ENCODE data around the gene TMA7. TPM values are rescaled to one million over a fixed set of nuclear protein-coding genes. Genes with fewer than 3 reads are reported as not detected.

Gene TMA7
- total and polyA plus RNA-seq, 4 donors: 75.2 to 241 (median 113) TPM

DNA sequence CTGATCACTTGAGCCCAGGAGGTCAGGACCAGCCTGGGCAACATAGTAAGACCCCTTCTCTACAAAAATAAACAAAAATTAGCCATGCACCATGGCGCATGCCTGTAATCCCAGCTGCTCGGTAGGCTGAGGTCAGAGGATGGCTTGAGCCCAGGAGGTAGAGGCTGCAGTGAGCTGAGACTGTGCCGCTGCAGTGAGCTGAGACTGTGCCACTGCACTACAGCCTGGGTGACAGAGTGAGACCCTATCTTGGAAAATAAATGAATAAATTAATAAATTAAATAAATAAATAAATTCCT is 53.1 kb downstream of the TMA7 start (continued):
- TF ChIP-seq FOXA1 (IDR thresholded peaks at IDR 0.05): no peak
- TF ChIP-seq RAD21 (IDR thresholded peaks at IDR 0.05): no peak
- TF ChIP-seq HNF4A (conservative IDR thresholded peaks at IDR 0.05): no peak
- TF ChIP-seq YY1 (IDR thresholded peaks at IDR 0.05): no peak
- TF ChIP-seq, protein P1, sequence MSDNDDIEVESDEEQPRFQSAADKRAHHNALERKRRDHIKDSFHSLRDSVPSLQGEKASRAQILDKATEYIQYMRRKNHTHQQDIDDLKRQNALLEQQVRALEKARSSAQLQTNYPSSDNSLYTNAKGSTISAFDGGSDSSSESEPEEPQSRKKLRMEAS (IDR thresholded peaks at IDR 0.05): no peak
- TF ChIP-seq GABPA (IDR thresholded peaks at IDR 0.05 in 1 of 2, conservative IDR thresholded peaks at IDR 0.05 in 1 of 2): no peak

Other genes with a start within 250 kb of the TMA7 start
- 1 to 10 TPM in 1 of 2 donors, under 1 TPM in 1; 0.25 to 3.2 TPM for gene CAMP, start 216.8 kb upstream of the TMA7 start, total RNA-seq
- gene CAMP, start 216.8 kb upstream of the TMA7 start, polyA plus RNA-seq: under 1 TPM in 1 of 2 donors, not detected in 1; 0.62 TPM
- gene ZNF589, start 199.2 kb upstream of the TMA7 start, total RNA-seq: 1 to 10 TPM; 2.1 to 3.3 TPM
- 1 to 10 TPM in 1 of 2 donors, under 1 TPM in 1; 0.49 to 1.0 TPM for gene ZNF589, start 199.2 kb upstream of the TMA7 start, polyA plus RNA-seq
- 10 to 100 TPM in 1 of 2 donors, 1 to 10 TPM in 1; 8.8 to 11.7 TPM for gene NME6, start 138.9 kb upstream of the TMA7 start, total RNA-seq
- 10 to 100 TPM; 10.6 to 13.4 TPM for gene NME6, start 138.9 kb upstream of the TMA7 start, polyA plus RNA-seq
- gene SPINK8, start 106.6 kb upstream of the TMA7 start, total RNA-seq: not detected
- gene SPINK8, start 106.6 kb upstream of the TMA7 start, polyA plus RNA-seq: not detected
- gene FBXW12, start 68.0 kb upstream of the TMA7 start, total RNA-seq: not detected
- not detected for gene FBXW12, start 68.0 kb upstream of the TMA7 start, polyA plus RNA-seq
- gene PLXNB1, start 10.2 kb upstream of the TMA7 start, total RNA-seq: 100 to 1,000 TPM in 1 of 2 donors, 10 to 100 TPM in 1; 90.0 to 204 TPM
- gene PLXNB1, start 10.2 kb upstream of the TMA7 start, polyA plus RNA-seq: 10 to 100 TPM; 38.1 to 55.7 TPM
- gene CCDC51, start 138 bp upstream of the TMA7 start, total RNA-seq: 10 to 100 TPM in 1 of 2 donors, 1 to 10 TPM in 1; 7.9 to 12.7 TPM
- 10 to 100 TPM in 1 of 2 donors, 1 to 10 TPM in 1; 9.2 to 13.7 TPM for gene CCDC51, start 138 bp upstream of the TMA7 start, polyA plus RNA-seq
- gene ATRIP, start 6.5 kb downstream of the TMA7 start, total RNA-seq: 1 to 10 TPM; 3.3 to 4.6 TPM
- 1 to 10 TPM; 1.7 to 2.5 TPM for gene ATRIP, start 6.5 kb downstream of the TMA7 start, polyA plus RNA-seq
- gene SHISA5, start 63.9 kb downstream of the TMA7 start, total RNA-seq: 10 to 100 TPM; 40.7 to 50.3 TPM
- 100 to 1,000 TPM; 101 to 104 TPM for gene SHISA5, start 63.9 kb downstream of the TMA7 start, polyA plus RNA-seq
- 1 to 10 TPM; 2.7 to 5.3 TPM for gene PFKFB4, start 116.5 kb downstream of the TMA7 start, total RNA-seq
- gene PFKFB4, start 116.5 kb downstream of the TMA7 start, polyA plus RNA-seq: under 1 TPM; 0.46 to 0.78 TPM
- gene UCN2, start 123.5 kb downstream of the TMA7 start, total RNA-seq: under 1 TPM in 1 of 2 donors, not detected in 1; 0.08 TPM
- gene UCN2, start 123.5 kb downstream of the TMA7 start, polyA plus RNA-seq: not detected
- under 1 TPM; 0.37 to 0.84 TPM for gene COL7A1, start 155.1 kb downstream of the TMA7 start, total RNA-seq
- under 1 TPM; 0.24 to 0.43 TPM for gene COL7A1, start 155.1 kb downstream of the TMA7 start, polyA plus RNA-seq
- 100 to 1,000 TPM; 153 to 373 TPM for gene UQCRC1, start 169.4 kb downstream of the TMA7 start, total RNA-seq
- 100 to 1,000 TPM; 275 to 304 TPM for gene UQCRC1, start 169.4 kb downstream of the TMA7 start, polyA plus RNA-seq
- gene TMEM89, start 181.5 kb downstream of the TMA7 start, total RNA-seq: not detected
- gene TMEM89, start 181.5 kb downstream of the TMA7 start, polyA plus RNA-seq: not detected
- gene SLC26A6, start 195.2 kb downstream of the TMA7 start, total RNA-seq: 10 to 100 TPM in 1 of 2 donors, 1 to 10 TPM in 1; 7.5 to 13.1 TPM
- gene SLC26A6, start 195.2 kb downstream of the TMA7 start, polyA plus RNA-seq: 1 to 10 TPM; 4.4 to 5.1 TPM
- gene CELSR3, start 222.6 kb downstream of the TMA7 start, total RNA-seq: under 1 TPM; 0.33 to 0.37 TPM
- under 1 TPM; 0.16 to 0.18 TPM for gene CELSR3, start 222.6 kb downstream of the TMA7 start, polyA plus RNA-seq
- gene NCKIPSD, start 245.7 kb downstream of the TMA7 start, total RNA-seq: 10 to 100 TPM in 1 of 2 donors, 1 to 10 TPM in 1; 5.9 to 12.9 TPM
- gene NCKIPSD, start 245.7 kb downstream of the TMA7 start, polyA plus RNA-seq: 10 to 100 TPM in 1 of 2 donors, 1 to 10 TPM in 1; 7.4 to 10.0 TPM

All from liver (tissue), 5 donors.